IPS DF 6.9 (cell line): ENCODE data around the gene SSX3.

ENCODE experiments used
- DNase-seq: peaks from one replicate; pipeline ENCODE4 v3.0.0-alpha.2; 2013; ENCODE audit warnings: low read depth, low spot score
- H3K27ac ChIP-seq: one replicate; pipeline ENCODE4 v1.5.1; 2013; ENCODE audit warnings: low read length, control low read depth
- H3K27me3 ChIP-seq: 2 replicates; pipeline ENCODE4 v1.6.1; 2013; ENCODE audit warnings: mild to moderate bottlenecking, low read length; ENCODE audit not compliant: control insufficient read depth, insufficient read depth
- H3K36me3 ChIP-seq: 2 replicates; pipeline ENCODE4 v1.6.1; 2013; ENCODE audit warnings: low read length; ENCODE audit not compliant: control insufficient read depth, insufficient read depth
- H3K4me1 ChIP-seq: 2 replicates; pipeline ENCODE4 v1.6.1; 2013; ENCODE audit warnings: low read length; ENCODE audit not compliant: control insufficient read depth, insufficient read depth
- H3K4me3 ChIP-seq: 2 replicates; pipeline ENCODE4 v1.5.1; 2013; ENCODE audit warnings: mild to moderate bottlenecking, low read length
- H3K9me3 ChIP-seq: 2 replicates; pipeline ENCODE4 v1.6.1; 2013; ENCODE audit warnings: low read length, inconsistent platforms; ENCODE audit not compliant: control insufficient read depth, insufficient read depth
- WGBS: extraction: QIAGEN DNeasy Blood & Tissue Kit; methylation state at CpG from one replicate; pipeline ENCODE4 v1.1.7; 2013; ENCODE audit warnings: mixed read lengths, missing lambda C conversion rate; ENCODE audit not compliant: insufficient read length, insufficient coverage; 5-methylcytosine and 5-hydroxymethylcytosine counted together

The SSX3 gene

DNA sequence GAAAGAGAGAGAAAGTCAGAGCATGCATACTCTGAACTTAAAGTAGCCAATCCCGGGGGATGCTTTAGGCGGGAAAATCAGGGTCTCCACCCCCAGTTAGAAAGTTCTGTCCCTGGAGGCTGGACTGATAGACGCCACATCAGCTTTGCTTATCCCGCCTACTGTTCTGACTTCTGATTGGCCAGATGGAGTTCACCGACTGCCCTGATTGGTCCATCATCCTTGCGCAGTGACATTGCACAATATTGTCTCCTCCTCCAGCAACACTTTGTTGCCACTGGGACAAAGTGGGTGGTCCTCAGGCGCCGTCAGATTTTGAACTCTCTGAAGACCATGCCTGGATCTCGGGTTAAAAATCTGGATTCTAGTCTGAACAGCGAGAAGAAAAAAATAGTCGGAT is 50.3 kb downstream of the SSX3 start:
- no peaks in the 10 kb centered on the region for H3K9me3 ChIP-seq

More for the DNA sequence above, 50.3 kb downstream of the SSX3 start:
- H3K4me3 ChIP-seq, result no peak overlapping the region
- no peak for DNase-seq
- no peaks in the 10 kb centered on the region for H3K4me1 ChIP-seq
- H3K27me3 ChIP-seq, result no peaks in the 10 kb centered on the region
- no peak overlapping the region for H3K27ac ChIP-seq
- H3K36me3 ChIP-seq, result no peaks in the 10 kb centered on the region
- no CpG with 5 or more reads among the region's 11 CpGs for WGBS
